ENCODE measurements around the gene PANK4.

GRCh38 chr1:2527556-2527860 is 1.1 kb upstream of the PANK4 start:
- TF ChIP-seq, protein P1, sequence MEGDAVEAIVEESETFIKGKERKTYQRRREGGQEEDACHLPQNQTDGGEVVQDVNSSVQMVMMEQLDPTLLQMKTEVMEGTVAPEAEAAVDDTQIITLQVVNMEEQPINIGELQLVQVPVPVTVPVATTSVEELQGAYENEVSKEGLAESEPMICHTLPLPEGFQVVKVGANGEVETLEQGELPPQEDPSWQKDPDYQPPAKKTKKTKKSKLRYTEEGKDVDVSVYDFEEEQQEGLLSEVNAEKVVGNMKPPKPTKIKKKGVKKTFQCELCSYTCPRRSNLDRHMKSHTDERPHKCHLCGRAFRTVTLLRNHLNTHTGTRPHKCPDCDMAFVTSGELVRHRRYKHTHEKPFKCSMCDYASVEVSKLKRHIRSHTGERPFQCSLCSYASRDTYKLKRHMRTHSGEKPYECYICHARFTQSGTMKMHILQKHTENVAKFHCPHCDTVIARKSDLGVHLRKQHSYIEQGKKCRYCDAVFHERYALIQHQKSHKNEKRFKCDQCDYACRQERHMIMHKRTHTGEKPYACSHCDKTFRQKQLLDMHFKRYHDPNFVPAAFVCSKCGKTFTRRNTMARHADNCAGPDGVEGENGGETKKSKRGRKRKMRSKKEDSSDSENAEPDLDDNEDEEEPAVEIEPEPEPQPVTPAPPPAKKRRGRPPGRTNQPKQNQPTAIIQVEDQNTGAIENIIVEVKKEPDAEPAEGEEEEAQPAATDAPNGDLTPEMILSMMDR (IDR thresholded peaks at IDR 0.05): no peak
- TF ChIP-seq POLR2A (IDR thresholded peaks at IDR 0.05): no peak

Measured in body of pancreas (tissue), 4 donors.